K562 (cell line): ENCODE data around the gene ZMAT2. TPM values are rescaled to one million over a fixed set of nuclear protein-coding genes. Genes with fewer than 3 reads are reported as not detected.

Experiments used
- C11orf30 ChIP-seq: fragments of 450-650 bp; IDR thresholded peaks from 2 replicates; pipeline ENCODE4 v1.6.1; 2016; ENCODE audit warnings: low read depth, mild to moderate bottlenecking
- CREM ChIP-seq: IDR thresholded peaks from 2 replicates; pipeline ENCODE4 v1.6.1; 2014; ENCODE audit warnings: antibody characterized with exemption, low read depth
- GMEB1 ChIP-seq: fragments of 250-450 bp; sonication (Bioruptor Pico); IDR thresholded peaks from 2 replicates; pipeline ENCODE4 v1.4.0; 2020; ENCODE audit warnings: mild to moderate bottlenecking
- HMG20B ChIP-seq: fragments of 250-450 bp; sonication (Bioruptor Pico); IDR thresholded peaks from 2 replicates; pipeline ENCODE4 v1.5.0; 2021; ENCODE audit warnings: mild to moderate bottlenecking
- PCBP1 ChIP-seq: fragments of 200-400 bp; formaldehyde crosslinking; IDR thresholded peaks from 2 replicates; pipeline ENCODE4 v1.6.1; 2018; ENCODE audit warnings: mild to moderate bottlenecking, low read depth, low read length; ENCODE audit not compliant: poor library complexity, severe bottlenecking
- REST ChIP-seq, 2 experiments: fragments of 450-650 bp; formaldehyde crosslinking in 1 of 2; IDR thresholded peaks; 2 replicates each; pipeline versions ENCODE4 v1.4.0 to v1.6.1; 2014 to 2020; ENCODE audit warnings: mild to moderate bottlenecking in 2 of 2, borderline replicate concordance in 1 of 2, low read depth in 1 of 2
- RNF2 ChIP-seq: sonication (generic); IDR thresholded peaks from 2 replicates; pipeline ENCODE4 v1.6.1; 2016
- RUNX1 ChIP-seq: sonication (generic); IDR thresholded peaks from 2 replicates; pipeline ENCODE4 v1.6.1; 2016; ENCODE audit warnings: antibody characterized with exemption, low read depth
- THRB ChIP-seq: fragments of 450-650 bp; formaldehyde crosslinking; conservative IDR thresholded peaks from 2 replicates; pipeline ENCODE4 v1.4.0; 2022; ENCODE audit warnings: mild to moderate bottlenecking, missing genetic modification characterization
- XRCC4 ChIP-seq: IDR thresholded peaks from one replicate; pipeline ENCODE4 v1.6.1; 2011; ENCODE audit not compliant: insufficient read depth, insufficient read length; ENCODE audit errors: extremely low read depth
- polyA plus RNA-seq, 8 experiments: library from polyadenylated mRNA; depleted of rRNA in 4 of 8; stranded (reverse) in 5 of 8; unstranded in 3 of 8; fragments of >200 nt; fragmentation: Nextera tagmentation in 2 of 8; fragmentation: Illumina TruSeq in 1 of 8; extraction: Ambion mirVana in 2 of 8; extraction: Trizol in 1 of 8; gene quantifications; 2 replicates each; pipeline versions ENCODE4 v1.2.1 to v1.2.3, GENCODE V29; 2011 to 2014; ENCODE audit warnings: inconsistent platforms in 1 of 8, missing spikeins in 1 of 8
- total RNA-seq, 7 experiments: library from RNA; depleted of rRNA in 6 of 7; stranded (reverse); fragments of >200 nt in 6 of 7; fragmentation: Illumina TruSeq in 2 of 7; extraction: Trizol in 2 of 7; gene quantifications; 2 replicates each; pipeline versions ENCODE4 v1.2.1 to v1.2.3, GENCODE V29; 2011 to 2021; ENCODE audit warnings: low replicate concordance in 1 of 7
- TF ChIP-seq, protein P1 (sequence below): fragments of 250-450 bp; sonication (Bioruptor Pico); IDR thresholded peaks from 2 replicates; pipeline ENCODE4 v1.4.0; 2020; ENCODE audit warnings: borderline replicate concordance
- TF ChIP-seq, protein P2 (sequence below), 2 experiments: IDR thresholded peaks; 2 replicates each; pipeline ENCODE4 v1.6.1; 2011; ENCODE audit warnings: borderline replicate concordance in 1 of 2, control low read depth in 1 of 2, low read depth in 1 of 2, low read length in 1 of 2, mild to moderate bottlenecking in 1 of 2, mixed read lengths in 1 of 2, moderate library complexity in 1 of 2; ENCODE audit not compliant: insufficient read depth in 1 of 2, insufficient read length in 1 of 2, poor library complexity in 1 of 2, severe bottlenecking in 1 of 2; ENCODE audit errors: extremely low read depth in 1 of 2

Gene ZMAT2
- total and polyA plus RNA-seq, 9 of the 15 experiments (the other 6 are each of a cell fraction or from before 2014, with no cell fraction given): 44.2 to 101 (median 69.2) TPM

DNA sequence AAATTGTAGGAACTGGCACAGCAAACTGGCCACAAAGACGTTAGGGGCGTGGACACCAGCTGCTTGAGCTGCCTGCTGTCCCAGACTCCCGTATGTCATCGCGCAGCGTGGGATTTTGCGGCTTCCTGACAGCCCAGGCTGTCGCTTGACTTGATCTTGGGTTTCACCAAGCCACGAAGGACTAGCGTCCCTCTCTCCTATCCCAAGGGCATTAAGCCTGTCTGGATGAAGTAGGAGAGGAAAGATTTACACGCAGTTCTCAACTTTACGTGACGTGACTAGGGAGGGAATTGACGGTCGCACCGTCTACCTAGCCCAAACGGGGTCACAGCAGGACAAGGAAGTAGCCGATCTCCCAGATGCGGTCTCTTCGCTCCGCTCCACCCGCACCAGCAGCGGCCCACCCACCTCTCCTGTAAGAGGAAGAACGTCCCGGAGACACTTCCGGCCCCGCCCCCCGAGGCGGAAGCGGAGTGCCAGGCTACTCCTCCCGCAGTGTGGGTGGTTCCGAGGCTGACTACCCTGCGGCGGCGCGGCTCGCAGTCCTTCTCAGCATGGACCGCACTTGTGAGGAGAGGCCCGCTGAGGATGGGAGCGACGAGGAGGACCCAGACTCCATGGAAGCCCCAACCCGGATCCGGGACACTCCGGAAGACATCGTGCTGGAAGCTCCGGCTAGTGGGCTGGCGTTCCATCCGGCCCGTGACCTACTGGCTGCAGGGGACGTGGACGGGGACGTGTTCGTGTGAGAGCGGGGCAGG lies 35.7 kb upstream of the ZMAT2 start, which contains the start of gene WDR55 (continued):
- peak; percentile 62 for TF ChIP-seq GMEB1
- peak; percentile 79 for TF ChIP-seq RNF2
- TF ChIP-seq, protein P1, sequence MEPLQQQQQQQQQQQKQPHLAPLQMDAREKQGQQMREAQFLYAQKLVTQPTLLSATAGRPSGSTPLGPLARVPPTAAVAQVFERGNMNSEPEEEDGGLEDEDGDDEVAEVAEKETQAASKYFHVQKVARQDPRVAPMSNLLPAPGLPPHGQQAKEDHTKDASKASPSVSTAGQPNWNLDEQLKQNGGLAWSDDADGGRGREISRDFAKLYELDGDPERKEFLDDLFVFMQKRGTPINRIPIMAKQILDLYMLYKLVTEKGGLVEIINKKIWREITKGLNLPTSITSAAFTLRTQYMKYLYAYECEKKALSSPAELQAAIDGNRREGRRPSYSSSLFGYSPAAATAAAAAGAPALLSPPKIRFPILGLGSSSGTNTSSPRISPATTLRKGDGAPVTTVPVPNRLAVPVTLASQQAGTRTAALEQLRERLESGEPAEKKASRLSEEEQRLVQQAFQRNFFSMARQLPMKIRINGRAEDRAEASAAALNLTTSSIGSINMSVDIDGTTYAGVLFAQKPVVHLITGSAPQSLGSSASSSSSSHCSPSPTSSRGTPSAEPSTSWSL (CRISPR knock-in tag): 0 out of 2 replicates have a peak, but pooled peaks have one; percentile 56
- no peak for TF ChIP-seq HMG20B (CRISPR knock-in tag)
- no peak for TF ChIP-seq PCBP1
- TF ChIP-seq REST (IDR thresholded peaks at IDR 0.05; ENCODE audit: borderline replicate concordance): no peak
- no peak for TF ChIP-seq REST (CRISPR knock-in tag; IDR thresholded peaks at IDR 0.05; ENCODE audit: low read depth)
- TF ChIP-seq, protein P2, sequence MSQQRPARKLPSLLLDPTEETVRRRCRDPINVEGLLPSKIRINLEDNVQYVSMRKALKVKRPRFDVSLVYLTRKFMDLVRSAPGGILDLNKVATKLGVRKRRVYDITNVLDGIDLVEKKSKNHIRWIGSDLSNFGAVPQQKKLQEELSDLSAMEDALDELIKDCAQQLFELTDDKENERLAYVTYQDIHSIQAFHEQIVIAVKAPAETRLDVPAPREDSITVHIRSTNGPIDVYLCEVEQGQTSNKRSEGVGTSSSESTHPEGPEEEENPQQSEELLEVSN (IDR thresholded peaks at IDR 0.05; ENCODE audit: borderline replicate concordance in 1 of 2, extremely low read depth in 1 of 2, insufficient read depth in 1 of 2, insufficient read length in 1 of 2, low read depth in 1 of 2, low read length in 1 of 2, poor library complexity in 1 of 2, severe bottlenecking in 1 of 2): peak; percentile 15 to 17
- TF ChIP-seq CREM: peak; percentile 85
- no peak for TF ChIP-seq XRCC4
- peak; percentile 60 for TF ChIP-seq THRB (CRISPR knock-in tag)
- peak; percentile 35; the same call in 1 of the 2 replicates for TF ChIP-seq RUNX1
- peak; percentile 53; the same call in 1 of the 2 replicates for TF ChIP-seq C11orf30
